Ramos (cell line): ENCODE results near the gene SGCD.

Source experiments
- in situ Hi-C: fragments of 300-500 bp; cut with MboI; formaldehyde crosslinking; loops from one replicate; pipeline ENCODE4 v1.14.3; 2022; ENCODE audit warnings: low sequenced_read_pairs; ENCODE audit not compliant: unreplicated experiment

Gene SGCD

GRCh38 chr5:156359476-156359875 is 32.5 kb downstream of the SGCD start:
- in situ Hi-C loops = no loop called here

DNA sequence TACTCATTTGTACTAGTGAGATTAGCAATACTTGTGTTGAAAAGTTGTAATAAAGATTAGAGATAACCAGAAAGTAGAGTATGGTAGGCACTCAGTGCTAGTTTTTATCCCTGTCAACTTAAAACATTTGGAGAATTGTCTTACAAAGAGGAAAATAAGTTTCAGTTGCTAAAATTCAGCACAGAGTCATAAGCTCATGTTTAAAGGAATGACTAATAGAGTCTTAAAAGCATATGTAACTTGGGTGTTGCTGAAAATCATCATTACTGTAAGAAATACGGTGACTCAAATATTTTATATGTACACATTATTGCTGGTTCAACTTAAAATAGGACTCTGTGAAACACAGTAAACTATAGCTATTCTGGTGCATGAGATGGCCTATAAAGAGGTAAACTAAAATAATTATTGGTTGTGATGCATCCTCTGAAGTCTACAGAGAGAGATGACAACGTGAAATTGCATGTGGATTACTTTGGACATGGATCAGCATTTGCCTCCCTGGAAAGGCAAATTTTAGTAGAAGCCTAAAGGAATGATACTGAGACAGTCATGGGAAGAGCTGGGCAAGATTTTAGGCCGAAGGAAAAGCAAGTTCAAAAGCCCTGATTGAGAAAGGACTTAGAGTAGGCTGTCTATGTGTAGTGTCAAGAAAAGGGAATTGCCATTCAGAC is 34.6 kb downstream of the SGCD start:
- in situ Hi-C loops = no loop called here

- in situ Hi-C loops = no loop called here
These were observed 36.9 kb downstream of the SGCD start for GRCh38 chr5:156363861-156364260.

DNA sequence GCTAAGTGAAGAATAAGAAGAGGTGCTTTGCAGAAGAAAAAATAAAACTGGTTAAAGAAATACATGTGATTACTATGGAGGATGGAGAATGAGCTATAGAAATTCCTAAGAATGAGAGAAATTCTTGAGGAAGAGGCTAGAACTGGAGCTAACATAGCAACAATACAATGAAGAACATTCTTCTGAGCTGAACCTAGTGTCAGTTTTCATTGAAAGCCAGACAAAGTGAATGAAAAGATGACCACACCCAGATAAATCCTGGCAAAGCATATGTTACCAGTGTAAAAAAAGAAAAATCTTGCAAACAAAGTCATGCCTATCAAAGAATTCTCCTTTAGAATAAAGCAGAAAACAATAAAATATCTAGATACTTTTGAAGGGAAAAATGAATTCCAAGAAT is 39.6 kb downstream of the SGCD start:
- in situ Hi-C loops = no loop called here

DNA sequence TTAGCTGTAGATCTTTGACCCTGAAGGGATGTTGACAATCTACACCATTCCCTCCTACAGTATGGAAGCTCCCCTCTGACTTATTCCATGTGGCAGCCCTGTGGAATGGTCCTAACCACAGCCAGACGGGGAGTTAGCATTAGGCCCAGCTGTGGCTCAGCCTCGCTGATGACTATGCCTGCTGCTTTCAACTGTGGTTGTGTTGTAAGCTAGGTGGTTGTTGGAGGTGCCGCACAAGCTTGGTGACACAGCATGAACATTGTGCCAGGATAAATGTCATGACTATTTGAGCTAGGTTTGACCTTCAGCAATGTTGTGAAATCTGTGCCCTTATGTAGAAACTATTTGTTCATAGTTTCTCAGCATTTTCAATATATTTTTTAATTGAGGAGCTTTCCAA is 40.6 kb downstream of the SGCD start:
- in situ Hi-C loops = no loop called here

- in situ Hi-C loops = no loop called here
These were observed 49.0 kb downstream of the SGCD start for GRCh38 chr5:156375895-156376495.

DNA sequence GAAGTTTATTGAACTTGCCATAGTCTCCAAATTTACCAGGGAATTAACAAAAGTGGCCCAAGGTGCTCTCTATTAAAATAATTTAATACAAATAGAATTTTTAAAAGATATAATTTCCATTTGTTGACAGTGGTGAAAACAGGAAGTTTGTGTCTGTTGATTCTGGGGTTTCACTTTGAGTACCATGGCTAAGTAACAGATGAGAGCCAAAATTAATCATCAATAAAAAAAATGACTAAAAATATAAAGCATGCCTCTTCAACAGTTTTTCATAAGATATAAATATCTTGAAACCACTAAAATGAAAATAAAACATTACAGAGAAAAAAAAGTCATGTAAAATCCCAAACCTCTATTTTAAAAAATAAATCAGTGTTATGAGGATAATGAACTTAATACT is 49.8 kb downstream of the SGCD start:
- in situ Hi-C loops = no loop called here

- in situ Hi-C loops = no loop called here
These were observed 51.2 kb downstream of the SGCD start for GRCh38 chr5:156378159-156378558.

DNA sequence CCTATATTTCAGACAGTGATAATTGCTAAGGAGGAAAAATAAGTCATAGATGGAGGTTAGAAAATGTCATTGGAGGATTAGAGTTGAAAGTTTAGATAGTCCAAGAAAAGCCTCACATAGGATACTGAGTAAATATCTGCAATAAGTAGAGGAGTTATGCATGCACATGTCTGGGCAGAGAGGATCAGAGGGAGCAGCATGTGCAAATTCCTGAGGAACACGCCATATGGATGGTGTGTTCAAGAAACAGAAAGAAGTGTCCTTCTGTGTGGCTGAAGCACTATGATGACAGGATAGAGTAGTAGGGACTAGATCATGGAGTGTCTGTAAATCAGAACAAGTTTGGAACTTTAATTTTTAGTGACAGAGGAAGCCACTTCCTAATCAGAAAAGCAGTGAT is 52.2 kb downstream of the SGCD start:
- in situ Hi-C loops = no loop called here

- in situ Hi-C loops = no loop called here
These were observed 53.9 kb downstream of the SGCD start for GRCh38 chr5:156380848-156381247.

DNA sequence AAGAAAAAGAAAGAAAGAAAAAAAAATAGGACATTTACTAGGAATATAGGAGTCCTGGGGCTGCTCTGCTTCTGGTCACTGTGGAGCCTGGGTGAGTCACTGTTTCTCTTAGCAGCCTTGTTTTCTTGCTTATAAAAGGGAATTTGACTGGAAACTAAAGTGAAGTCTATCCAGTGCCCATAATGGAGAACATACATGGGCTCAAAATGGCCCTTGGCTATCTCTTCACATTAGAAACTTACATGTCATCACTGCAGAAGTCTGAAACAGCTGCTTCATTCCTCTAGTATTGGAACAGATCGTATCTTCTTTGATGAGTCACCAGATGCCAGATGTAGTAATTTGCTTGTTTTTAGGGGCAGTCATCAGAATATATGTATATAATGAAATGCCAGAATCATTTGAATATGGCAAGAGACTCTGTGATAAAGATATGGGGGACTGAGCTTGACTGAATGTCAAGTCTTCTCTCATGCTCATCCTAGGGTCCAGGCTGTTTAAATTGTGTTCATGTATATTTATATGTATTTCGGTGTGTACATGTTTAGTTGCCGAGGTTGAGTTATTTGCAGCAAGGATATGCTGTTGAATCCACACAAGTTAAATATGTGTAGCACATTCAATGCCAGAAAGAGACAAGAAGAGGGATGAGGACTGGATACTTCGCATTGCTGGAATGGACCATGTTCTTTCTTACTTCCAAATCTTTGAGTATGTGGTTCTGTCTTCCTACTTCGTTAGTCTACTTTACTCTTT is 56.7 kb downstream of the SGCD start:
- in situ Hi-C loops = no loop called here

GRCh38 chr5:156385416-156385815 is 58.5 kb downstream of the SGCD start:
- in situ Hi-C loops = no loop called here

DNA sequence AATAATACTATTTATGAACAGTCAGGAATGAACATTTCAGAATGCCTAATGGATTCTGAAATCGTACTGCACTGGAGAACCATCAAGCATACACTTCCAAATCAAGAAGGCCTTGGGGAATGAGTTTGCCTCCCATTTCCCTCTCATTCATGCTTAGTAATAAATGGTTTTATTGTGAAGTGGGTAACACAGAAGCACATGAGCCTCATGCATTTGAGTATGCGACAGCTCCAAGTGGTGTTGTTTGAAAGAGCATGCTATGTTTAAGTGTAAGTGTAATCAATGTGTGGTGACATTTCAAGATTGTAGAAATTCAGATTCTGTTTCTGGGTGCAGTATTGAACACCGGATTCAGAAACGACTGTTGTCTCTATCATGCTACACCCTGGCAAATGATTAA is 60.0 kb downstream of the SGCD start:
- in situ Hi-C loops = no loop called here

GRCh38 chr5:156387391-156387790 is 60.4 kb downstream of the SGCD start:
- in situ Hi-C loops = no loop called here

DNA sequence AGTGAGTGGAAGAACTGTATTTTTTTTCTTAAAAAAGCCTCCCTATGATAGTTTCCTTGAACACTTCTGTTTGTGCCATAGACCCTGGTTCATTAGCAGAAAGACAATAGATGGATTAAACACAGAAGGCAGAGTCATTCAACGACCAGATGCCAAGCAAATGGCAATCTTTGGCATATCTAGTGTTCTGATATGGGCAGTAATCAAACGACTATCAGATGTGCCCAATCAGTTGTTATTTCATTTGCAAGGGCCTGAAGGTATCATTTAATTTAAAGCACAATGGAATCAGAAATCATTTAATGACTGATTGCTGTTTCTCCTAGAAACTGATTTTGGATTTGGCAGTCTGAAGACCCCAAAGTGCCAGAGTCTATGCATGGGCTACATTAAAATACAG is 61.3 kb downstream of the SGCD start:
- in situ Hi-C loops = no loop called here

GRCh38 chr5:156391139-156391538 is 64.2 kb downstream of the SGCD start:
- in situ Hi-C loops = no loop called here

- in situ Hi-C loops = no loop called here
These were observed 67.0 kb downstream of the SGCD start for GRCh38 chr5:156393980-156394379.

DNA sequence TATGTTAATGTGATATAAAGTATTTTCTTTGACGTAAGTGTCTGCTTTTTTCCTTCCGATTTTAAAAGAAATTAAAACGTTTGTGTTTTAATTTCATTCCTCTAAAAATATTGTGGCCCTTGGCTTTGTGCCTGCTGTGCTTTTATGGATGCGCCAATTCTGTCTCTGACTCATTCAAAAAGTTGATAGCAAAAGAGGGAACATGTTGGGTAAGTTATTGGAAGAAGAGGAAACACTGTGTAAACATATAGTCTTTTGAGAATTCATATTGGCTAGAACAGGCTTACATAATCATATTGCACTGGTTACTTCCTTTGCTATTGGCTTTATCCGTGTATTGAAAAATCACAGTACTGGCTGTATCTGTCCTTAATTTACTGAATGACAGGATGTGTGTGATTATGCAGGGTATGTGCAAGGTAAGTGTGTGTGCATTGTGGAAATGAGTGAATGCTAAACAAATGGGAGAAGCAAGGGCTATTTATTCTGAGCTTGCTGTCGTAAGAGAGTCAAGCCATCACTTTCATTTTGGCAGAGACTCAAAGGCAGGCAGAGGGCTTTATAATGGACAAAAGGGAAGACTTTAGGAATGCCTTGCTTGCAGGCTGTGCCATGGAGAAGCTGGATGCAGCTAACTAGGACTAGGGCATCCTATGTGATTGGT is 67.8 kb downstream of the SGCD start:
- in situ Hi-C loops = no loop called here

DNA sequence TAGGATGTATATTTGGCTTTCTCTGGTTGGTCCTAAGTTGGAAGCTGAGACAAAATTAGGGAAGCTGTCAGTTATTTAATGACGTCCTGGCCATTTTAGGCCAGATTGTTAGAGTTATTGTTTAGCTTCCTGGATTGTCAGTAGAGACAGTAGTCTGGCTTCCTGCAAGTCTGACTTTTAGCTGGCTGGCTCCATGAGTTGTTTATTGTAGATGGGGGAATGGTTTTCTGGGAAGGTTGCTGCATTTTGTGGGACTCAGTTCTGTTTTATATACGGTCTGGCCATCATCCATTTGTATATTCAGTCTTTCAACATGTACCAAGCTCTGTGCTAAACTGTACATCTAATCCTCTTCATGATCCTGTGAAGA is 68.3 kb downstream of the SGCD start:
- in situ Hi-C loops = no loop called here

DNA sequence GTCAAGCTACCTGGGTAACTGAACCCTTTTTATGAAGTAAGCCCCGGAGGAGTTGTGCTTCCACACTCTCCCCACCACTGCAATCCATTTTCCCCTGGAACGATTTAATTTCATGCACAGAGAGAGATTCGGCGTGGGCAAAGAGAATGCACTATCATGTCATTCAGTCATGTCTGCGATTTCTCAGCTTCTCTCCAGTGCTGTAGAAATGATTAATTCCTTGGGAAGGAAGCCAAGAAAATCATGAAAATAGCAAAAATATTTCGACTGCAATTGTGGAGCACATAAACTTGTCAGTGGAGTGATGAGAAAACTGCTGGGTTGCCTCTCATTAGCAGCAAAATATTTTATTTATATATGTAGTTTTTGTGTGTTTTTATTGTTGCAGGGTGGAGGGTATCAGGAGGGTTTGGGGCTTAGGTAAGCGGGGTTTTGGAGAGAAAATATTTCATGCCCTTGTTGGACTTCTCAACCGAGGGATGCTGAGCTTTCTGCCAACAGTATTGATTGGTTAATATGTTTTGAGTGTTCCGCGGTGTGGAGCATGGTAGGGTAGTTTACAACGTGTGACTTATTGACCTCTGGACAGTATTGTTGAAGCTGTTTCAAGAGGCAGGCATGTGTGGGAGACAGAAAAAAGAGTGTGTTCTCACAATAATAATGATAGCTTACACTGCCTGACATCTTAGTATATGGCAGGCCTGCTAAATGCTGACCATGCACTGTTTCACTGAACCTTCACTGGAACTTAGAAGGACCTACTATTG is 69.3 kb downstream of the SGCD start:
- in situ Hi-C loops = no loop called here

GRCh38 chr5:156396830-156397081 is 69.8 kb downstream of the SGCD start:
- in situ Hi-C loops = no loop called here
